Subcutaneous adipose tissue (tissue), 4 donors: ENCODE data around the gene SLC20A1. TPM values are rescaled to one million over a fixed set of nuclear protein-coding genes. Genes with fewer than 3 reads are reported as not detected.

ENCODE experiments used
- total RNA-seq, 4 donors: library from RNA; depleted of rRNA; stranded (reverse); fragments of >200 nt; gene quantifications; one replicate each; pipeline ENCODE4 v1.1.0, GENCODE V29; 2016
- TF ChIP-seq, protein P1 (sequence below): fragments of 450-650 bp; IDR thresholded peaks from one replicate; pipeline ENCODE4 v1.5.1; 2016; ENCODE audit warnings: low read depth, mild to moderate bottlenecking, control low read depth, antibody characterized with exemption, moderate library complexity

Gene SLC20A1
- total RNA-seq, 4 donors from 2014 or later = 14.9 to 40.8 (median 33.5) TPM

DNA sequence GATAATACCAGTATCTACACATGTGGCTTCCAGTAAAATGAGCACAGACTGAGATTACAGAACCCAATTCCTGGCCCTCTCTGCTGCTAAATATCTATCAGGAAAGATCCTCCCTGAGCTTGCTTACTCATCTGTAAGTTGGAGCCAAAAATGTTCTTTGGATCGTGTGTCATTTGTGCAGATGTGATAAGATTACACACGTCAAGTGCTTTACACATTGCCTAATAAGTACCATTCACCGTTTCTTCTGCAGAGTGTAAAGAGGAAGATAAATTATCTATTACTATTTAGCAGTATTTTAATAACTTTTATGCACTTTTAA, 23.2 kb upstream of the SLC20A1 start:
- TF ChIP-seq, protein P1, sequence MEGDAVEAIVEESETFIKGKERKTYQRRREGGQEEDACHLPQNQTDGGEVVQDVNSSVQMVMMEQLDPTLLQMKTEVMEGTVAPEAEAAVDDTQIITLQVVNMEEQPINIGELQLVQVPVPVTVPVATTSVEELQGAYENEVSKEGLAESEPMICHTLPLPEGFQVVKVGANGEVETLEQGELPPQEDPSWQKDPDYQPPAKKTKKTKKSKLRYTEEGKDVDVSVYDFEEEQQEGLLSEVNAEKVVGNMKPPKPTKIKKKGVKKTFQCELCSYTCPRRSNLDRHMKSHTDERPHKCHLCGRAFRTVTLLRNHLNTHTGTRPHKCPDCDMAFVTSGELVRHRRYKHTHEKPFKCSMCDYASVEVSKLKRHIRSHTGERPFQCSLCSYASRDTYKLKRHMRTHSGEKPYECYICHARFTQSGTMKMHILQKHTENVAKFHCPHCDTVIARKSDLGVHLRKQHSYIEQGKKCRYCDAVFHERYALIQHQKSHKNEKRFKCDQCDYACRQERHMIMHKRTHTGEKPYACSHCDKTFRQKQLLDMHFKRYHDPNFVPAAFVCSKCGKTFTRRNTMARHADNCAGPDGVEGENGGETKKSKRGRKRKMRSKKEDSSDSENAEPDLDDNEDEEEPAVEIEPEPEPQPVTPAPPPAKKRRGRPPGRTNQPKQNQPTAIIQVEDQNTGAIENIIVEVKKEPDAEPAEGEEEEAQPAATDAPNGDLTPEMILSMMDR = no peak

DNA sequence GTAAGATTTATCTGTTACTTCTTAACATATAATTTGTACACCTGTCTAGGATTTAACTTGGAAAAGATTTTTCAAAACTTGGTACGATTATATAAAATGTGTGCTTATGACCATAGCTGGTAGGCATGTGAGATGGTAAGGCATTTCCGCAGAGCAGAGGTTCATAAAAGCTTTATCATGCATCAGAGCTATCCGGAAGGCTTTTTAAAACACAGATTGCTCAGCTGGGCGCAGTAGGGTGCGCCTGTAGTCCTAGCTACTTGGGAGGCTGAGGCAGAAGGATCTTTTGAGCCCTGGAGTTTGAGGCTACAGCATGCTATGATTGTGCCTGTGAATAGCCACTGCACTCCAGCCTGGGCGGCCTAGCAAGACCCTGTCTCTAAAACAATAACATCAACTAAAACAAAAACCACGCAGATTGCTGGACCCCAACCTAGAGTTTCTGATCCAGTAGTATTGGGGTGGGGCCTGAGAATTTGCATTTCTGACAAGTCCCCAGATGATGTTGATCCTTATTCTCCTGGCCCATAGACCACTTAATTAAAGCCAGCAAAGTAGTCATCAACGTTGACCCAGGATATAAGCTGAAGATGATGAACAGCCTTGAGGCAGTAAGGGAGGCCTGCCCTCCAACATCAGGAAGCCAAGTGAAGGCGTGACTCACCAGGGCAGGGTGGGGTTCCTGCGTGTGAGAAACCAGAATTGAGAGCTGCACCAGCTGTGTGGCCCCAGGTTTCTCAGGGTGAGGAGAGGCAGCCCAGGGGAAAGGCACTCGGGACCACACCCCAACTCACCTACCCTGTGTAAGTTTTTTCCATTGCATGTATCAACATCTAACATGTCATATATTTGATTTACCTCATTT, 21.6 kb upstream of the SLC20A1 start:
- TF ChIP-seq, protein P1 = no peak

DNA sequence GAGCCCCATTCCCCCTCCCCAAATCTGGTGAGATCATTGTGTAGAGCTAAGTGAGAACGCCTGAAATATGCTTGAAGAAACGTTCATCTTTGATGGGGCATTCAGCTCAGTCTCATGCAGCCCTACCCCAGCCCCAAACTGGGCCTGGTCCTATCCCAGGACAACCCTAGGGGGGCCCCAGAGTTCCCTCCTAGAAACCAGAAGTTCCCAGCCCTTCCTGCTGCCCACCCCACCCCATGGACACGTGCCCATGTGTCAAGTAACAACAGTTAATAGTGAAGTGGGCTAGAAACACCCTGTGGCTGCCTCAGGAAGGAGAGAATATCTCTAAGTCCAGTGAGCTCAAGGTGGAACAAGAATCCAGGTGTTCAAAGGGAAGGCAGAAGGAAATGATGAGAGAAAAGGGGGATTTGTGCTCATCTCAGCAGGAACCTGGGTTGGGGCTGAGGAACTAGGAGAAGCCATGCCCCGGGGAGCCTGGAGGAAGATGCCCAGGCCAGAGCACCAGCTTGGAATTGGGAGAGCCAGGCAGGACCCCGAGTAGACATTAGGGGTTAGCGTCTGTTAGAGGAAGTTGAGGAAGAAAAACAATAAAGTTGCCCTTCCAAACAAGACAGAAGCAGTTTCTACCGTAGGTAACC, 20.1 kb upstream of the SLC20A1 start:
- TF ChIP-seq, protein P1 = no peak

GRCh38 chr2:112626604-112627059, 19.1 kb upstream of the SLC20A1 start:
- TF ChIP-seq, protein P1 = no peak

GRCh38 chr2:112627060-112628040, 18.4 kb upstream of the SLC20A1 start:
- TF ChIP-seq, protein P1 = no peak

GRCh38 chr2:112629224-112629623, 16.5 kb upstream of the SLC20A1 start:
- TF ChIP-seq, protein P1 = no peak
